Endothelial cell (in vitro differentiated cells): ENCODE data around the gene AHRR. TPM values are rescaled to one million over a fixed set of nuclear protein-coding genes. Genes with fewer than 3 reads are reported as not detected.

Source experiments
- DNase-seq: peaks from one replicate; pipeline ENCODE4 v3.0.0; 2021; ENCODE audit warnings: low spot score
- H3K27ac Mint-ChIP-seq: one replicate; pipeline ENCODE4 v1.8.0; 2021; ENCODE audit warnings: mixed read lengths, inconsistent platforms; ENCODE audit not compliant: unreplicated experiment
- H3K27me3 Mint-ChIP-seq: one replicate; pipeline ENCODE4 v1.8.0; 2021; ENCODE audit warnings: mild to moderate bottlenecking, moderate library complexity, mixed read lengths, inconsistent platforms; ENCODE audit not compliant: unreplicated experiment
- H3K36me3 Mint-ChIP-seq: one replicate; pipeline ENCODE4 v1.8.0; 2021; ENCODE audit warnings: mild to moderate bottlenecking, low read depth, mixed read lengths, inconsistent platforms; ENCODE audit not compliant: unreplicated experiment
- H3K4me1 Mint-ChIP-seq: one replicate; pipeline ENCODE4 v1.8.0; 2021; ENCODE audit warnings: mild to moderate bottlenecking, mixed read lengths, inconsistent platforms; ENCODE audit not compliant: unreplicated experiment
- H3K4me3 Mint-ChIP-seq: one replicate; pipeline ENCODE4 v1.8.0; 2021; ENCODE audit warnings: mild to moderate bottlenecking, mixed read lengths, inconsistent platforms; ENCODE audit not compliant: unreplicated experiment
- H3K9me3 Mint-ChIP-seq: one replicate; pipeline ENCODE4 v1.8.0; 2021; ENCODE audit warnings: mixed read lengths, inconsistent platforms; ENCODE audit not compliant: unreplicated experiment
- total RNA-seq: library from RNA; stranded (reverse); fragmentation: NEBNext Ultra II Directional; extraction: Animal tissue kit (Norgen Biotek cat#: 25700); gene quantifications from one replicate; pipeline ENCODE4 v1.2.1, GENCODE V29; 2021; ENCODE audit not compliant: unreplicated experiment
- TF ChIP-seq, protein P1 (sequence below): fragments of 200-600 bp; sonication (generic); IDR thresholded peaks from one replicate; pipeline ENCODE4 v1.5.0; 2021; ENCODE audit warnings: antibody characterized with exemption; ENCODE audit not compliant: unreplicated experiment

Gene AHRR
- total RNA-seq, 1 donor from 2014 or later, result 8.7 TPM

DNA sequence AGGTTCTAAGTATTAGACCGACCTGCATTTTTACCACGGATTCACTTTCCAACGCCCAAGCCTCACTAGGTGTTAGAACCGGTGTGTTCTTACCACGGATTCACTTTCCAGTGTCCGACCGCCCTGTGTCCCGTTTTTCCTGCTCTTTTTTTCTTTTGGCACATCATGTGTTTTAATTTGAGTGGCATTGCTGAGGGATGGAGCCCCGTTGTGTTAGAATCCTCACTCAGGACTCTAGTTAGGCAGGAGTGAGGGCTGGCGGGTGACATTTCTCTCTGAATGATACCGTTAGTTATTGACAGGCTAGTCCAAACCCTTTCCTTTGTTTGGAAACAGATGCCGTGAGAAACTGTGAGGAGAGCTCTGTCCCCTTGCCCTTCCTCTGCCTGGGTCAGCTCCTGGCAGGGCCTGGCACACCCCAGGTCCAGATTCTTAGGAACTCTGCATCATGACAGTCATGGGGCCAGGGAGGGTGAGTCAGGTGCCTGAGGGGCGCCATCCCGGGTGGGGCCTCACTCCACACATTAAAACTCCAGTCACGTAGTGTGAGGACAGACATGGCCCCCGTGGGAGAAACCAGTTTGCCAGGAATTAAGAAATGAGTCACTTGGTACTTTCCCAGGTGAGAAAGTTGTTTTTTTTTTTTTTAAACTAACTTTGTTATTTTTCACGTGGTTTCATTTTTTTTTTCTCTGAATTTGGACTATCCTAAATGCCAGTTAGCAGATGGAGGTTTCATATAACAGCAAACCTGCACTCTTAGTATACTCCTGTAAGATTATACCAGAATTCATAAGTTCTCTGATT, 137.2 kb downstream of the AHRR start:
- no peaks in the 10 kb centered on the region for H3K4me1 Mint-ChIP-seq
- TF ChIP-seq, protein P1, sequence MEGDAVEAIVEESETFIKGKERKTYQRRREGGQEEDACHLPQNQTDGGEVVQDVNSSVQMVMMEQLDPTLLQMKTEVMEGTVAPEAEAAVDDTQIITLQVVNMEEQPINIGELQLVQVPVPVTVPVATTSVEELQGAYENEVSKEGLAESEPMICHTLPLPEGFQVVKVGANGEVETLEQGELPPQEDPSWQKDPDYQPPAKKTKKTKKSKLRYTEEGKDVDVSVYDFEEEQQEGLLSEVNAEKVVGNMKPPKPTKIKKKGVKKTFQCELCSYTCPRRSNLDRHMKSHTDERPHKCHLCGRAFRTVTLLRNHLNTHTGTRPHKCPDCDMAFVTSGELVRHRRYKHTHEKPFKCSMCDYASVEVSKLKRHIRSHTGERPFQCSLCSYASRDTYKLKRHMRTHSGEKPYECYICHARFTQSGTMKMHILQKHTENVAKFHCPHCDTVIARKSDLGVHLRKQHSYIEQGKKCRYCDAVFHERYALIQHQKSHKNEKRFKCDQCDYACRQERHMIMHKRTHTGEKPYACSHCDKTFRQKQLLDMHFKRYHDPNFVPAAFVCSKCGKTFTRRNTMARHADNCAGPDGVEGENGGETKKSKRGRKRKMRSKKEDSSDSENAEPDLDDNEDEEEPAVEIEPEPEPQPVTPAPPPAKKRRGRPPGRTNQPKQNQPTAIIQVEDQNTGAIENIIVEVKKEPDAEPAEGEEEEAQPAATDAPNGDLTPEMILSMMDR, result no peak
- DNase-seq, result no peak
- no peak overlapping the region for H3K4me3 Mint-ChIP-seq
- peaks cover 2% of the 10 kb centered on the region for H3K27me3 Mint-ChIP-seq
- H3K9me3 Mint-ChIP-seq, result no peaks in the 10 kb centered on the region
- H3K27ac Mint-ChIP-seq, result no peak overlapping the region
- H3K36me3 Mint-ChIP-seq, result peaks cover 51% of the 10 kb centered on the region

DNA sequence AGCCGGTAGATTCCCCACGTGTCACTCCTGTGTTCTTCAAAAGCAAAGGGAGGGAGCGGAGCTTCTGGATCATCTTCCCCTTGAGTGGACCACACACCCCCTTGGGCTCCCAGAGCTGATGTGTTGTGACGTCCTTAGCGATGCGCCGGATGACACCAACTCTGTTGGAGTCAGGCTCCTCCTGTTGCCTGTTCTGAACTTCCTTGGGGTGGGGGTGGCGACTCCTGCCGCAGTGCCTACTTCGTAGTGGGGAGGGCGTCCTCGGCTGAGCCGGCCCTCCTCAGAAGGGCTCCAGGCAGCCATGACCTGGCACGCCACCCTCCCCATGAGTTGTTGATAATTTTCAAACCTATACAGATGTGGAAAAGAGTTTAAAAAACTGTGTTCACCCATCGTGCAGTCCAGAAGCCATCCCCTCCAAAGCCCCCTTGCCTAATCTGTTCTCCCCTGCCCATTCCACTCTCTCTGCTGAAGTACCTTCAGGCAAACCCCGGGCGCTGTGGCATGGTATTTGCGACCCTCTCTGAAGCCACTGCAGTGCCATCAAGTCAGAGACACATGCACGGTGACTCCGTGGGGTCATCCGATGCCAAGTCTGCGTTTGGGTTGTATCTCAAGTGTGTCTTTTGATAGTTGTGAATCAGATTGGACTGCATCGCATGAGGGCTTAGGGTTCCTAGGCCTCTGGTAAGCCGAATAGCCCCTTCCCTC, 138.2 kb downstream of the AHRR start:
- H3K4me1 Mint-ChIP-seq, result no peaks in the 10 kb centered on the region
- H3K36me3 Mint-ChIP-seq, result peaks cover 48% of the 10 kb centered on the region
- peaks cover 2% of the 10 kb centered on the region for H3K27me3 Mint-ChIP-seq
- TF ChIP-seq, protein P1, result no peak
- no peak for DNase-seq
- H3K9me3 Mint-ChIP-seq, result no peaks in the 10 kb centered on the region
- no peak overlapping the region for H3K4me3 Mint-ChIP-seq
- H3K27ac Mint-ChIP-seq, result no peak overlapping the region

DNA sequence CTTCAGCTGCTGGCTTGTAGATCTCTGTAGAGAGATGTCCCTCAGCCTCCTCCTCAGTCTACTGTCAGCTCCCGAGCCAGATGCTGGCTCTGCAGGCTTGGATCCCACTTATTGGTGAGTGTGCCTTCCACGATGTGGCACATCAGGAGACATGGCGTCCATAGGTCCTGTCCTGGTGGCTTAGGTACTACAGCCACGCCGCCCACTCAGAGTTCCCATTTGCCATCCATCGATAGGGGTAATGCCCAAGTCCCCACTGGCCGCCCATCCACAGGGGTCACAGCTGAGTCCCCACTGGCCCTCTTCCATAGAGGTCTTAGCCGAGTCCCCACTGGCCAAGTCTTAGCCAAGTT, 138.7 kb downstream of the AHRR start:
- Mint-ChIP-seq H3K4me3 (no peak overlapping the region), H3K36me3 (peaks cover 44% of the 10 kb centered on the region)
- no peak for DNase-seq

DNA sequence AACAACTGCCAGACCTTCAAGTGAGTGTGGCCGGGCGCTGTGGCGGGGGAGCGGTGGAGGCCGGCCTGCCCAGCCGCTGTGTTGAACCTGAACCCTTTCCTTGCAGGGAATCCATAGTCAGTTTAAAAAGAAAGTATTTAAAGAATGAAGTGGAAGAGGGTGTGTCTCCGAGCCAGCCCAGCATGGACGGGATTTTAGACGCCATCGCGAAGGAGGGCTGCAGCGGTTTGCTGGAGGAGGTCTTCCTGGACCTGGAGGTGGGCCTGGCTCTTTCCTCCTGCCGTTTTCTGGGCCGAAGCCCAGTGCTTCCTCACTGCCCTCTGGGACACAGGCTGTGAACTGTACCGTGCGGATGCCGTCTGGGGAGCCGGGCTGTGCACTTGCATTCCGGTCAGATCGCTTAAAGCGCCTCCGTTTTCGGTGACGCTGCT, 140.6 kb downstream of the AHRR start:
- TF ChIP-seq, protein P1, result no peak
- peaks cover 3% of the 10 kb centered on the region for H3K27me3 Mint-ChIP-seq
- no peak for DNase-seq

More for the DNA sequence above, 138.7 kb downstream of the AHRR start:
- TF ChIP-seq, protein P1, result no peak
- H3K4me1 Mint-ChIP-seq, result no peaks in the 10 kb centered on the region
- H3K27ac Mint-ChIP-seq, result no peak overlapping the region
- H3K9me3 Mint-ChIP-seq, result no peaks in the 10 kb centered on the region
- peaks cover 2% of the 10 kb centered on the region for H3K27me3 Mint-ChIP-seq

DNA sequence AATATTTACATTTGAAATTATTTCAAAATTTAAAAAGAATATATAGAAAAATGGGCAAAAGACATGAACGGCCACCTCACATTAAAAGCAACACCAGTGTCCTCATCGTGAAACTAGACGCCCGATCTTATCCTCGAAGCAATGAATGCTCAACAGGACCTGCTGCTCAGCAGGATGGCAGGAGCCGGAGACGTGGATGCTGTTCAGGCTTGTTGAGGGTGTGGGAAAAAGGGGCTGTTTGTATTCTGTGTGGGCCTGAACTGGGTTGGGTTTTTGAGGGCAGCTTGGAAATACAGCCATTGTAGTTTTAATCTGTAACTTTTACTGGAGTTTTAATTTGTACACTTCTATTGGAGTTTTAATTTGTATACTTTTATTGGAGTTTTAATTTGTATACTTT, 141.8 kb downstream of the AHRR start:
- Mint-ChIP-seq H3K27ac (no peak overlapping the region), H3K4me3 (no peak overlapping the region), H3K4me1 (no peaks in the 10 kb centered on the region), H3K36me3 (peaks cover 42% of the 10 kb centered on the region), H3K27me3 (peaks cover 3% of the 10 kb centered on the region), H3K9me3 (no peaks in the 10 kb centered on the region)
- TF ChIP-seq, protein P1, result no peak
- no peak for DNase-seq

More for the DNA sequence above, 140.6 kb downstream of the AHRR start:
- H3K4me1 Mint-ChIP-seq, result no peaks in the 10 kb centered on the region
- no peak overlapping the region for H3K4me3 Mint-ChIP-seq
- no peaks in the 10 kb centered on the region for H3K9me3 Mint-ChIP-seq
- peaks cover 46% of the 10 kb centered on the region for H3K36me3 Mint-ChIP-seq
- H3K27ac Mint-ChIP-seq, result no peak overlapping the region
